NCI-H446 treated with DMSO at 0.1 percent for 48 hours (cell line): Measurements from ENCODE around the gene EXOC4.

Experiments used
- DNase-seq: peaks from one replicate; lab custom pipeline; 2025; lab: John Stamatoyannopoulos, UW

Gene EXOC4

DNA sequence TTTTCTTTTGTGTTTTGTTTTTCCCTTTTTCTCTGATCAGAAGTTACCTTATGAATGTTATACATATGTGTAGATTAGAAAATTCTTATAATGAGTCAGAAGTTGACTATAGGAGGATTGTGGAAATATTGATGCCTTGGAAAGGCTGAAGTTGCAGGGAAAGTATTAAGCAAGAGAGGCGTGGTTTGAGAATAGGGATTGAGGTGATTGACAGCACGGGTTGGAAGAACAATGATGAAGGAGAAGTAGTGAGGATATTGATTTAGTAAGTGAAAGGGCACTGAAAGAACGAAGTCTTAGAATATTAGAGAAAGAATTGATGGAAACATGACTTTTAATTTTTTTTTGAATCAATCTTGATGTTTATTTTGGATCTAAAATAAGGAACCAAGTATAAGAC is 176.0 kb downstream of the EXOC4 start:
- DNase-seq: no peak

DNA sequence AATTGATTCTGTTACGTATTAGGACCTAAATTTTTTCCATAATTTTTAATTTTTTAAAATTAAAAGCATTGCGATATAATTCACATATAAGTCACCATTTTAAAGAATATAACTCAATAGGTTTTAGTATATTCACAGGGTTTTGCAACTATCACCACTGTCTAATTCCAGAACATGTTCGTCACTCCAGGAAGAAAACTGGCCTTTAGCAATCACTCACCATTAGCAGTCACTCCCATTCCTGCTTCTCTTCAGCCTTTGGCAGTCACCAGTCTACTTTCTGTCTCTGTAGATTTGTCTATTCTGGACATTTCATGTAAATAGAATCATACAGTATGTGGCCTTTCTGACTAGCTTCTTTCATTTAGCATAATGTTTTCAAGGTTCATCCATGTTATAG is 176.5 kb downstream of the EXOC4 start:
- no peak for DNase-seq

DNA sequence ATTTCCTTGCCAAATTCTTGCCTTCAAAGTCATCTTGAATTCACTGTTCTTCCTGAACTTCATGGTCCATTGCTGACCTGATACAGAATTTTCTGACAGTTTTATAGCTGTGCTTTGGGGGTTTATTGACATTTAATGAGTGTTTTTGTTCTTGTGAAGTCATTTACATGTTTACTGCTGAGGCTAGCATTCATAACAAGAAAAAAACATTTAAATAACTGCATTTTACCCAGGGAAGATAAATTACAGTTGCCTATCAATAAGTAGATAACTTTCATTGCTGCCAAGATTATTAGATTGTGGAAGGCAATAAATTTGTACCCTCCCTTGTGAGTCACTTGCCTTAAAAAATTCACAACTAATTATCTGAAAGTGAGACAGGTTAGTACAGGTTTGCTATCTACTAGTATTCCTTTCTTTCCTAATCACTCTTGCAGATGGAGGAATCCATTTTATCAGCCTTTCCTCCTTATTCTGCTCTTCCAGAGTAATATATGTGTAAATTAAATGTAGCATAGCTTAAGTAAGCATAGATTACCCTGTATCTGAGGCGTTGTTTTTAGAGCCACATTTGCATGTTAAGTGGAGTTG is 178.4 kb downstream of the EXOC4 start:
- no peak for DNase-seq

DNA sequence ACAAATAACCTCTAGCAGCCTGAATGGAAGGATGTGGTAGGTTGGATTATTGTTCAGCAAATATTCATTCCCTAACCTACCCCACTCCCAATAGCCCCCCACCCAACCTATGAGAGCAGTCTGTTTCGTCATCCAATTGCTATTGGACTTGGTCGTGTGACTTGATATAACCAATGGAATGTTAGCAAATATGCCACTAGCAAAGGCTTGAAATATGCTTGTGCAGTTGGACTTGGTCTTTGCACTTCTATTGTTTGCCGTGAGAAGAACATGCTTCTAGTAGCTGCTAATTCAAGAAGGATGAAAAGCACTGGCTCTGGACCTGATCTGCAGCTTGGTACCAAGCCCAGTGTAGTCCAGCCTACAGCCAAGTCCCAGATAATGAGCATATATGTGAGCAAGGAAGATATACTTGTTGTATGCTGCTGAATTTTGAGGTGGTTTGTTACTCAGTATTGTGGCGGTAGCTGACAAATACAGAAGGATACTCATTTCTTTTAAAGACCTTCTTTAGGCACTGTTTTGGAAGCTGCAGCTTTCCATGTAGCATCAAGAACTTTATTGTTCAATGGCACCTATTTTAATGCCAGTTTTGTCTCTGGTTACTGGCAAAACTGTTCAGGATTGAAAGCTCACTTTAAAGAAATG is 180.4 kb downstream of the EXOC4 start:
- DNase-seq: no peak

DNA sequence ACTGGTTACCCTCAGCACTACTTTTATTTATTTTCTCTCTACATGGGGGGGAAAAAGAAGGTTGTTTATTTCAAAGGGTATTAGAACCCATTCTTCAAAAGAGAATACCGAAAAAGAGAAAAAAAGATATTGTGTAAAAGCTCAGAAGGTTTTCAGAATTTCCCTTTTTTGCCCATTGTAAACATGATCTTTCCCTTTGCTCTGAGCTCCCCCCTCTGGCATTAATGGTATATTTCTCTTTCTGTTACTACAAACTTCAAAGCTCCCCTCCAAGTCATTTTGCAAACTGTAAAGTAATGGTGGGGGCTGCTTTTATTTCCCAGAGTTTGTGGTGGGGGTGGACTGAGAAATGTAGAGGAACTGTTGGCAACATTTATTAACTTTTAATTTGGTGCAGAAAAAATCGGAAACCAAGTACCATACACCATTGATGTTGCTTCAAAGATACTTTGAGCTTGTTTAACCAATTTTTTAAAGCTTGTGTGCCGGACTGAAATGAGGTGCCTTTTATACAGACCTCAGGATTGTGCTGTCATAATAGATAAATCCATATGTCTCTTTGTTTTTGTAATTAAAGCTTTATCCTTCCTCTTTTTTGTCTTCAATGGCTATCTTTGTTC is 181.5 kb downstream of the EXOC4 start:
- peak; percentile 17 for DNase-seq

DNA sequence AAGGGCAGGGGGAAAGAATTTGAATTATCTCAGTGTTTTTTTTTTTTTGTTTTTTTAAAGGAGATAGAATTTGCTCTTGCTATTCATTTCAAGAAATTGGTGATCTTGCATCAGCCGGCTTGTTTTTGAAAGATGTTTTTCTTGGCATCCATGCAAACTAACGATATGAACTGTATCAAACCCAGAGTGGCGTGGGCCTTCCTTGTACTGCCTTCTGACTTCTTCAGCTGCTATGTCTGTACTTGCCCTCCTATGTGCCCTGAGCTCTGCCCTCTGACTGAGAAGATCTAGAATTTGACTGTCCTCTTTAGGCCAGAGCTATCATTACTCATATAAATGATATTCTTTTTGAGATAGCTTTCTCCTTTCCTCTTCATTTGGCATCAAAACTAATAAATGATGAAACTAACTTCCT is 183.1 kb downstream of the EXOC4 start:
- DNase-seq: no peak

DNA sequence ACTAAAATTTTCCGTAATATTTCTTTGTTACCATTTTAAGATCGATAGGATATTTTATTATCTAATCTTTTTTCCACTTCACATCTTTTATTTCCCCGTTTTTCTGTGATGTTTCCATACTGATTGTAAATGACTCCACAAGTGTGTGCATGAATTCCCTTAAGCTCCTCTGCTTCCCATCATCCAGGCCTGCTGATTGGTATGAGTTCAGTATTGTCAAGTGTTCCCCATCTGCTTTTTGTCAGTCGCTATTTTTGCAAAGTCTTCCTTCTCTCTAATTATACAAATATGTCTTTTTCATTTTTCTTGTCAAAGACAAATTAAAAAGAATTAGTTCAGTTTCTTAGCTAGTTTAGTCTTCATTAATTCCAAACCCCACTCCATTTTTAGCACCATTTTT is 184.7 kb downstream of the EXOC4 start:
- no peak for DNase-seq

DNA sequence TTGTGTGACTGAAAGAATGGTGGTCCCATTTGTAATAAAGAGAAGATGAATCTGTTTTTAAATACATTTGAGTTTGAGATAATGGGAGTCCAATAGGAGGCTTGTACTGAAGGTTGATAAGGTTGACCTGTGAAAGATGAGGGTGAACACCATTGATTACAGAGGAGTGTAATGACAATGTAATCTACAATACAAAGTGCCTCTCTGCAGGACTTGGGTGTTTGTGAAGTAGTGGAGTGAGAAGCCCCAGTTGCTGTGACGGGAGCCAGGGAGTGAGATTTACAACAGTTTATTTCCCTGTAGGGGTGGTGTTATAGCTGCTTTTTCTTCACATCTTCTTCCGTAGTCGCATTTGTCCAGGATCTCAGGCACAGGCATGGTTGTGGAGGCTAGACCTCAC is 189.9 kb downstream of the EXOC4 start:
- no peak for DNase-seq

DNA sequence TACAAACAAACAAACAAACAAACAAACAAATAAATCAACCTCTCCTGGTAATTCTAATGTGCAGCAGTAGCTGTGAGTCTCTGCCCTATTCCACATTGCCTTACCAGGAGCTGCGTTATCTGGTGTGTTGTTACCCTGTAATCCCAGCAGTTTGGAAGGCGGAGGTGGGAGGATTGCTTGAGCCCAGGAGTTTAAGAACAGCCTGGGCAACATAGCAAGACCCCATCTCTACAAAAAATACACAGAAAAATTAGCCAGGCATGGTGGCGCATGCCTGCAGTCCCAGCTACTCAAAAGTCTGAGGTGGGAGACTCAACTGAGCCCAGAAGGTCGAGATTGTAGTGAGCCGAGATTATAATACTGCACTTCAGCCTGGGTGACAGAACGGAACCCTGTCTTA is 192.7 kb downstream of the EXOC4 start:
- no peak for DNase-seq

DNA sequence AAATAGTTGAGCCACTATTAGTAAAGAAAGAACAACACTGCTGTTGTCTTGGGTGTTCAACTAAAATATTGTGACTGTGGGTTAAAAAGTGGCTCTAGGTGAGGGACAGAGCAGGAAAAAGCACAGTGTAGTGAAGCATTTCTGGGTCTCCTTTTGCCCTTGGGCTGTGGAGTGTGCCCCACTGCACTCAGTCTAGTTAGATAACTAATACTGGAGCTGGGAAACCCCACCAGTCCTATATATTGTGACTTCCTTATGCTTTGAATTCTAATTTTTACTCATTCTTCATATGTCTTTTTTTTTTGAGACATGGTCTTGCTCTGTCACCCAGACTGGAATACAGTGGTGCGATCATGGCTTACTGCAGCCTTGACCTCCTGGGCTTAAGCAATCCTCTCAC is 195.1 kb downstream of the EXOC4 start:
- no peak for DNase-seq

DNA sequence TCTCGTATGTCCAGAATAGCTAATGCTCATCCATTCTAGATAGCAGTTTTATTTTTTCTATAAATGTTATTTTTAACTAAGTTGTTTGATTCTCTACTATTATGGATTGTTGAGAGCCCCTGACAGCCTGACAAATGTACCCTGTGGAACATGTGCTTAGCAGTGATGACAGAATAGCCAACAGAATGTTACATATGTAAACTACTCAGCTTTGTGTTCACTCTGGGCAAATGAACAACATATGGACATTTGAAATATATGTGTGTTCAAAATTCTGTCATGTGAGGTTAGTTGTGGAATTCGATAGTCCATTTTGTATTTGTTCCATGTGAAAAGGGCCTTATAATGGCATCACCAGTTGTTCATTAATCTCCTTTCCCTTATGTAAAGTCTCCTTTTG is 199.7 kb downstream of the EXOC4 start:
- no peak for DNase-seq

DNA sequence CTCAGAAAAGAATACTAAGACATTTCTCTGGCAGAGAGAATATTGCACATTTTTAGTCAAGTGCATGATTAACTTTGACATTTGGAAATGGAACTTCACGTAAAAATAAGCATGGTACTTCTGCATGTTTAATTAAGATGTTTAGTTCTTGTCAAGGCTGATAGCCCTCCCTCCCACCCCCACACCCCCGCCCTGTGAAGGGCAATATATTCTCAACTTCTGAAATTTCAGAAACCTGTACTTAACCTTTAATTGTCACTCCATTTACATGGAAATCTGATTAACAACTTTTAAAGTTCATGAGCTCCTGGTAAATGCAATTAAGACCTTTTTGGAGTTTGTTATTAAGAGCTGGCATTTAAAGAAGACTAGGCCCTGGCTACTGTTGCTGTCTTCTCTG is 205.8 kb downstream of the EXOC4 start:
- DNase-seq: no peak

DNA sequence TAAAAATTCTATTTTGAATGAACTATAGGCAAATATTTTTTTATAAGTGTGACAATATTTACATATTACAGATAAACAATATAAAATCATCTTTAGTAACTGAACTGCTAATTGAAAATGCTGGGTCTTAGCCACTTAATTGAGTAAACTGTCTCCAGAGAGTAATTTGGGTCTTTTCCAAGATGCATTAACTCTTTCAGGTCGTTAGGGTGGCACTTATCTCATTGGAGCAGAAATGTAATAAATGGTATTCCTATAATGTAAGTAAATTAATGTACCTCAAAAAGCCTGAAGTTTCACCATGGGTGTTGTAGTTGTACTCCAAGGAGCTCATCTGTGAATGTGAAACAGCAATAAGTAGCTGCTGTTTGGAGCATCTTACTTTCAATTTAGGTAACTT is 208.5 kb downstream of the EXOC4 start:
- DNase-seq: no peak

DNA sequence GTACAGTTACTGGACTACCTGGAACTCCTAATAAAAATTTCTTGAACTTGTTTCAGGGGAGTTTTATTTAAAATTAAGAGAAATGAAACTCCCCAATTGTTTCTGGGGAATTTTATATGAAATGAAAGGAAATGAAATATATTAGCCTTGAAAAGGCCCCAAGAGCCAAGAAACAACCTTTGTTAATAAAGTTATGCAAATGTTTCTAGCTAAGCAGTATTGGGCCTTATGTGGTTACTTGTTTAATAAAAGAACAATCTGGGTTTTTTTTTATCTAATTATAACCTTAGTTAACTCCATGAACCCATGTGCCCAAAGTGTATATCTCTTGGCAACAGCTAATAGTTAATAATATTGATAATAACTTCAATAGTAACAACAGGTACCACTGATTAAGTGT is 222.8 kb downstream of the EXOC4 start:
- no peak for DNase-seq

DNA sequence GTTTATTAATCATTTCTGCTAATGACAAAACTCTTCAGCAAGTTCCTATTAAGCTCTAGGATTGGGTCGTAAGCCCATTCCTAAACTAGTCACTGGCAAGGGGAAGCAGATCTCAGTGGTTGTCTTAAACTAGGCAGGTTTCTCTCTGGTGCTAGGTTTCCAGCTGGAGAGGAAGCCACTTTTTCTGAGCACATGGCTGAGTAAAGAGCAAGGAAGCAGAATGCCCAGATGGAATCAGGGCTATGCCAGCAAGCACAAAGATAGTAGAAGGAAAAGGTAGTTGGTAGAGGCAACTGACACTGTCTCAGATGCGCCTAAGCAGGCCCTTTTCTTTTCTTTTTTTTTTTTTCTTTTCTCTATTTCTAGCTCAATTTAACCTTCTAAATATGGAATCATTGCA is 224.9 kb downstream of the EXOC4 start:
- DNase-seq: peak; percentile 40

DNA sequence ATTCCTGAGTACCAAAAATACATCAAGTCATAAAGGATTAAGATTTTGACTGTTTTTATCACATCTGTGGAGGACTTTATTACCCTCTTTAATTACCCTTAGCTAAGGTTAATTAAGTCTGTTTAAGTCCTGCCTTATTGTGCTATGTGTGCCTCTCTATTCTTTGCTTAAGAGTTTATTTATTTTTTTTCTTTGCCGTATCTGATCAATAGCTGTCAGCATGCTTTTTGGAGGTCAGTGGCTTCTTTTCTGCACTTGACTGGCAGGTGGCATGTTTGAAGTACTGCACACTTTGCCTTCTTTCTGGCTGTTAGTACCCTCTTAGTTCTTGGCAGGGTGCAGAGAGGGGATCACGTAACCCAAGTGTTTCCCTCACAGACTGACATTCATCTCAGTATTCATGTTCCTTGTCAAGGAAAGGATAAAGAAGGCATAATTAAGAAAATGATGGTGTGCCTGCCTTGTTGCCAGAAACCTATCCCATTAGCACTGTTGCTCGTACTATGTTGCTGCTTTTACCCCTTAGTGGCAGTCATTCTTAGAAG is 225.8 kb downstream of the EXOC4 start:
- DNase-seq: peak; percentile 83

DNA sequence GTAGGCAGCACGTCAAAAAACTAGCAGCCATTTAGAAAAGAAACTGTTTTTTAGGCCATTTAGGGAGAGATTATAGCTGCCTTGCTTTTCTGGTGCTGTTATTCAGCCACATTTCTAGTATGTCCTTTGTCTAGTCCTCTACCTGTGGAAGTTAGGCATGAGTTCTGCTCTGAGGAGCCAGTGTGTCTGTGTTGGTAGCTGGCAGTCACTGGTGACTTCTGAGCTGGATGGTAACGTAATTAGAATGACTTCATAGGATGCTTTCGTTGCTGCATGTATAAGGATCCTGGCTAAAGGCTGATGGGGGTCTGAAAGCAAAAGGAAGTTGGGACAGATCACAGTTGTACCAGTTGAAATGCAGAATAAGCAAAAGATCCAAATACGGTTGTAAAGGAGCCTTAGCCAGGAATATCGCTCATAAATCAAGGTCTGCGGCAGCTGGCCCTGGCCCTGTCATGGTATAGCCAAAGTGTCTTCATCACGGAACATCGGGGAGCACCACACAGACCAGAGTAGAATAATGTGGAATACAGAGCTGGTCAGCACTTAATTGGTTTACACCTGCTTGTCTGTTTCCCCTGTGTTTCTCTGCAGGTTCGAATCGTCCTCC is 226.7 kb downstream of the EXOC4 start:
- no peak for DNase-seq

DNA sequence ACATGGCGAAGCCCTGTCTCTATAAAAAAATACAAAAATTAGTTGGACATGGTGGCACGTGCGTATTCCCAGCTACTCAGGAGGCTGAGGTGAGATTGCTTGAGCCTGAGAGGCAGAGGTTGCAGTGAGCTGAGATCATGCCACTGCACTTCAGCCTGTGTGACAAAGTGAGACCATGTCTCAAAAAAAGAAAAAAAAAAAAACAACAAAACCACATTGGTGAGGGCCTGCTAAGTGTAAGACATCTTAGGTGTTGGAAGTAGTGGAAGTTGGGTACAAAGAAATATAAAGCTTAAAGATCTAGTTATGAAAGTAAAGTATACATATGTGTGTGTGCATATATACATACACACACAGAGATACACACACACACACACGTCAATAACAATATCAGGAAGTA is 228.0 kb downstream of the EXOC4 start:
- no peak for DNase-seq

DNA sequence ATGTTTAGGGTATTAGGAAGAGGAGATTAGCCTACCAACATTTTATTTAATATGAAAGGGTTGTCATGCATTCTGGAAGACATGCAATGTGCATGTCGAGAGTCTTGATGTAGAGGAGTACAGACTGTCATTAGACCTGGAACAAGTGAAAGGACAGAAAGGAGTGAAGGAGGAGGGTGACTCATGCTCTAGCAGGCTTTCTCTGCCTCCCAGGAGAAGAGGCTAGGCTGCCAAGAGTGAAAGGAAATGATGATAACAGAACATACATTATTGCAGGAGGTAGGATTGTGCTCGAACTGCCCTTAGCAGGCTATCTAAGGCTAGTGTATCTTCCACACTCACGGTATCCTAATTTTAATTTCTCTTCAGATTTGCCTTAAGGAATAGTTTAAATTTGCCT is 228.8 kb downstream of the EXOC4 start:
- DNase-seq: peak; percentile 25

DNA sequence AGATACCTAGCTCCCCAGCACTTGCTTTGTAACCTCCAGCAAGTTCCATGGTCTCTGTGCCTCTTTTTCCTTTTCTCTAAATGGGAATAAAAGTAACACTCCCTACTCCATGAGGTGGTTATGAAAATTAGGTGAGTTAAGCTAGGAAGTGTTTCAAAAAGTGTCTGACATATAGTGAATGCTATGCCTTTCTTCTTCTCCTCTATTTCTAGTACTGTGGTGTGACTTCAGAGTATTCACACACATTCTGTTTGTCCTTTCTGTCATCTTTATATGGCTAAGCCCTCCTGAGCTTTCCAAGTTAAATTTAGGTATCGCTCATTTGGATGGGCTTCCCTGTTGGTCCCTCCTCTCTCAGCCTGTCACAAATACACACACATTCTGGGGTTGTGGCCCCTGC is 229.7 kb downstream of the EXOC4 start:
- DNase-seq: no peak

DNA sequence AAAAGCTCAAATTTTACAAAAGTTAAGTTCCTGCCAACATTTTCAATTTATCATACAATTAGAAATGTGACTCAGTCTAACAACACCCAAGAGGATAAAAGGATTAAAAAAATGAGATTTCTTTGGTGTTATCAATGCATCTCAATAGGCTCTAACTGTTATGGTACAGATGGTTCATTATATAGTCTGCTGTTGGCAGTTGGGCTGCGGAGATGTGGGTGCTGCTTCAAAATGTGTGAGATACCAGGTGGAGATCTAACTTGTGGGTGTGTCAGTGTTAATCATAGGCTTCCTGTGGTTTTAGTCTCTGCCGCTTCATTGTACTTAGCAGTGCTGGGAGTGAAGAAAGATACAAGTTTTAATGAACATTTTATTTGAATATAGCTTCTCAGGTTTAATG is 231.2 kb downstream of the EXOC4 start:
- DNase-seq: no peak

DNA sequence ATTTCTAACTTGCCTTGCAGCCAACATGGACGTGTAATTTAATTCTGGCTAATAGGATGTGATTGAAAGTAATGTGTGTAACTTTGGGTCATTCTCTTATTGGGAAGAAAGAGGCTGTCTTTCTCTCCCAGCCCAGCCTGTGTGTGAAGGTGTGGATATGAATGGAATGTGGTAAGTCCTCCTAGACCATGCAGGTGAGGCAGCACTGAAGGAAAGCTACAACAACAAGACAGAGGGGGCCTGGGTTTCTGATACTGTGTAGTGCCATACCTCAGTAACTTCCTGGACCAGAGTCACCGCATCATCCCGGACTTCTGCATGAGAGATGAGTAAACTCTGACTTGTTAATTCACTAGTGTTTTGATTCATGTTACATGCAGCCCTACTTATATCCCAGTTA is 237.0 kb downstream of the EXOC4 start:
- DNase-seq: no peak

DNA sequence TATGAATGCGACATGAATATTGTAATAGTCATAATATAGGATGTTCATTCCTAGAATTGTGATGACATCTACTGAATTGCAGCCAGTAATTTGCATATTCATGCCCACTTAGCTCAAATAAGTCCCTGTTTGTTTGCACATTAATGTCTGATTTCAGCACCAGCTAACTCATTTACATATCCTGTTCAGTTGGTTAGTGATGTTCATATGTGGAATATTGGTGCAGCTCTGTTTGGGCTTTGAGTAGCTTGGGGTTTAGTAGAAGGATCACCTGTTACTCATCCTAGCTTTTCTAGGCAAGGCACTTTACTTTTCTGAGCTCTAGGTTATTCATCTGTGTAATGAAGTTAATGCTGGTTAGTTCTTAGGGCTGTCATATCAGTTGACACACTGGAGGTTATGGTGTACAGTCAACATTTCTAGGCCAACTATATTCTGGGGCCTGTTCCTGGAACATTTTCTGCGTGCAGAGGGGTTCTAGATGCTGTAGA is 238.4 kb downstream of the EXOC4 start:
- no peak for DNase-seq
